Suprapubic skin (tissue), 4 donors: ENCODE data around the gene IGSF22. TPM values are rescaled to one million over a fixed set of nuclear protein-coding genes. Genes with fewer than 3 reads are reported as not detected.

Experiments used
- DNase-seq, 2 donors: peaks; one replicate each; pipeline ENCODE4 v3.0.0-alpha.2; 2019; ENCODE audit warnings: low spot score in 2 of 2
- H3K27ac ChIP-seq: fragments of 200-600 bp; sonication (generic); one replicate; pipeline ENCODE4 v1.5.1; 2019
- H3K27me3 ChIP-seq: fragments of 200-600 bp; sonication (generic); one replicate; pipeline ENCODE4 v1.5.1; 2019
- H3K36me3 ChIP-seq: fragments of 200-600 bp; sonication (generic); one replicate; pipeline ENCODE4 v1.5.1; 2019
- H3K4me1 ChIP-seq: fragments of 200-600 bp; sonication (generic); one replicate; pipeline ENCODE4 v1.5.1; 2019
- H3K4me3 ChIP-seq: fragments of 200-600 bp; sonication (generic); one replicate; pipeline ENCODE4 v1.5.1; 2019; ENCODE audit warnings: mild to moderate bottlenecking
- H3K9me3 ChIP-seq: fragments of 200-600 bp; sonication (generic); one replicate; pipeline ENCODE4 v1.5.1; 2019
- EP300 ChIP-seq: sonication (generic); formaldehyde crosslinking; IDR thresholded peaks from one replicate; pipeline ENCODE4 v1.6.1; 2017; ENCODE audit warnings: antibody characterized with exemption
- POLR2A ChIP-seq, 2 donors: fragments of 450-650 bp; IDR thresholded peaks; one replicate each; pipeline ENCODE4 v1.6.1; 2017; ENCODE audit warnings: antibody characterized with exemption in 2 of 2, mild to moderate bottlenecking in 2 of 2, moderate library complexity in 2 of 2
- POLR2AphosphoS5 ChIP-seq, 3 donors: sonication (generic); formaldehyde crosslinking; IDR thresholded peaks; one replicate each; pipeline ENCODE4 v1.6.1; 2017; ENCODE audit warnings: antibody characterized with exemption in 3 of 3
- WGBS: methylation state at CpG from one replicate; pipeline ENCODE4 v1.1.5; 2018; 5-methylcytosine and 5-hydroxymethylcytosine counted together
- total RNA-seq, 4 donors: library from RNA; depleted of rRNA; stranded (reverse); fragments of >200 nt; gene quantifications; one replicate each; pipeline ENCODE4 v1.1.0, GENCODE V29; 2016
- TF ChIP-seq, protein P1 (sequence below), 2 donors: fragments of 200-600 bp in 1 of 2; fragments of 450-650 bp in 1 of 2; sonication (generic) in 1 of 2; IDR thresholded peaks; one replicate each; pipeline ENCODE4 v1.5.1; 2016 to 2019; ENCODE audit warnings: antibody characterized with exemption in 2 of 2, mild to moderate bottlenecking in 1 of 2, moderate library complexity in 1 of 2

The IGSF22 gene
- total RNA-seq, 4 donors from 2014 or later: 2.3 TPM; not detected in 3

DNA sequence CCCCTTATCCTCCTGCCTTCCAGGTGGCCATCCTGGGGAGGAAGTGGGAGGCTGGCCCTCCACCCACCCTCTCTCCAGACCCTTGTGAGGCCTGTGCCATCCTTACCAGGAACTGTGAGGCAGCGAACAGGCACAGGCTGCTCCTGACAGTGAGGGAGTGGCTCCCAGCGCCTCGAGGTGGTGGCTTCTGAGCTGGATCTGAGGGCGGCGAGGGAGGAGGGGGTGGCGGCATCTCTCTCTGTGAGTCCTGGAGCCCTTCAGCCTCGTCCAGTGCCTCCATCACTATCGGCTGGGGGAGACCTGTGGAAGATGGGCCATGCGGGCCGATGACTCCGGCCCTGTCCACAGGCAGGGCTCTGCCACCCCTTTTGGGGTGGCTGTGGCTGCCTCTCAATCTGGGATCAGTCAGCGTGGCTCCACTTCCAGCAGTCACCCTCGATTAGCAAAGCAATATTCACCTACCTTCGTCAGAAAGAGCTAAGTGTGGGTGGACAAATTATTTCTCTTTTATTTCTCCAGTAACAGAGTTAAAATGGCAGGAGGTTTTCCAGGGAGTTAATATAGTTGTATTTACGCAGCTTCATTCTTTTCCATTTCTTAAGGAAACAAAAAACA is 18.0 kb upstream of the IGSF22 start:
- no peak overlapping the region for H3K4me3 ChIP-seq
- no peaks in the 10 kb centered on the region for H3K4me1 ChIP-seq
- WGBS: 82% methylated on average over 13 of the region's 15 CpGs
- TF ChIP-seq POLR2A (IDR thresholded peaks at IDR 0.05) (no peak), POLR2AphosphoS5 (IDR thresholded peaks at IDR 0.05) (no peak), EP300 (no peak)
- no peaks in the 10 kb centered on the region for H3K27me3 ChIP-seq
- no peaks in the 10 kb centered on the region for H3K36me3 ChIP-seq
- H3K27ac ChIP-seq: no peak overlapping the region
- no peaks in the 10 kb centered on the region for H3K9me3 ChIP-seq
- no peak for DNase-seq

DNA sequence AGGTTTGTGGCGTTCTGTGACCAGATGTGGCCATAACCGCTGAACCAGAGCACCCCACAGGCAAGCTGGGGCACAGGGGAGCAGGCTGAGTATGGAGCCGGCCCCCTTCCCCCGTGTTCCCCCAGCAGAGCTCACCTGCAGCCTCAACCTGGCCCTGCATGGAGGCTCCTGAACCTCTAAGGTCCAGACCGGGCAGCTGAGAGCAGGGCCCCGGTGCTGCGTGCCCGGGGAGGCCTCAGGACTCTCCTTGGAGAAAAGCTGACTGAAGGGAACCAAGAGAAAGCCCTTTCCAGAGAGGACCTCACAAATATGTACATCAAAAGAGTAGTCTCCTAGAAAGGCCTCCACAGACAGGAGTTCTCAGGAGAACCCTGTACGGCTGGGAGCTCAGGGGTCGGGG is 17.4 kb upstream of the IGSF22 start:
- Histone ChIP-seq H3K9me3 (no peaks in the 10 kb centered on the region), H3K27me3 (no peaks in the 10 kb centered on the region), H3K36me3 (no peaks in the 10 kb centered on the region), H3K4me3 (no peak overlapping the region), H3K4me1 (no peaks in the 10 kb centered on the region), H3K27ac (no peak overlapping the region)
- TF ChIP-seq POLR2A (IDR thresholded peaks at IDR 0.05) (no peak), POLR2AphosphoS5 (IDR thresholded peaks at IDR 0.05) (no peak)
- WGBS: 87% methylated on average over 10 of the region's 10 CpGs
- no peak for DNase-seq

DNA sequence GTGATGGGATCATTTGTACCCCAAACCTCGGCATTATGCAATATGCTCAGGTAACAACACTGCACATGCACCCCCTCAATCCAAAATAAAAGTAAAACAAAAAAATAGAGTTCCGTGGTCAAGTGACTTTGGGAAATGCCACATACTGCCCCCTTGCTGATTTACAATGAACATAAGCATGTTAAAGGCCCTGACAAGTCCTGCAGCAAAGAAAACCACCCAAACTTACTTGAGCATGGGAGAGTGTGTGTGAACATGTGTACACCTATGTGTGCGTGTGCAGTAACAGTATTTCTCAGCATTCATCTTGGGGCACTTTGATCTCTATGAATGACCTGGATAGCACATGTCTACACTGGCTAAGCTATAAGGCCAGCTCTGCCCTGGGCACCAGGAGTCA is 15.8 kb upstream of the IGSF22 start:
- no peaks in the 10 kb centered on the region for H3K4me1 ChIP-seq
- no peak overlapping the region for H3K27ac ChIP-seq
- no peaks in the 10 kb centered on the region for H3K9me3 ChIP-seq
- TF ChIP-seq EP300: no peak
- no peak for TF ChIP-seq POLR2A (IDR thresholded peaks at IDR 0.05)
- TF ChIP-seq, protein P1, sequence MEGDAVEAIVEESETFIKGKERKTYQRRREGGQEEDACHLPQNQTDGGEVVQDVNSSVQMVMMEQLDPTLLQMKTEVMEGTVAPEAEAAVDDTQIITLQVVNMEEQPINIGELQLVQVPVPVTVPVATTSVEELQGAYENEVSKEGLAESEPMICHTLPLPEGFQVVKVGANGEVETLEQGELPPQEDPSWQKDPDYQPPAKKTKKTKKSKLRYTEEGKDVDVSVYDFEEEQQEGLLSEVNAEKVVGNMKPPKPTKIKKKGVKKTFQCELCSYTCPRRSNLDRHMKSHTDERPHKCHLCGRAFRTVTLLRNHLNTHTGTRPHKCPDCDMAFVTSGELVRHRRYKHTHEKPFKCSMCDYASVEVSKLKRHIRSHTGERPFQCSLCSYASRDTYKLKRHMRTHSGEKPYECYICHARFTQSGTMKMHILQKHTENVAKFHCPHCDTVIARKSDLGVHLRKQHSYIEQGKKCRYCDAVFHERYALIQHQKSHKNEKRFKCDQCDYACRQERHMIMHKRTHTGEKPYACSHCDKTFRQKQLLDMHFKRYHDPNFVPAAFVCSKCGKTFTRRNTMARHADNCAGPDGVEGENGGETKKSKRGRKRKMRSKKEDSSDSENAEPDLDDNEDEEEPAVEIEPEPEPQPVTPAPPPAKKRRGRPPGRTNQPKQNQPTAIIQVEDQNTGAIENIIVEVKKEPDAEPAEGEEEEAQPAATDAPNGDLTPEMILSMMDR (IDR thresholded peaks at IDR 0.05): no peak
- TF ChIP-seq POLR2AphosphoS5 (IDR thresholded peaks at IDR 0.05): no peak
- H3K36me3 ChIP-seq: no peaks in the 10 kb centered on the region
- no peak for DNase-seq
- no peaks in the 10 kb centered on the region for H3K27me3 ChIP-seq
- no peak overlapping the region for H3K4me3 ChIP-seq
- 82% methylated on average over 3 of the region's 3 CpGs for WGBS

DNA sequence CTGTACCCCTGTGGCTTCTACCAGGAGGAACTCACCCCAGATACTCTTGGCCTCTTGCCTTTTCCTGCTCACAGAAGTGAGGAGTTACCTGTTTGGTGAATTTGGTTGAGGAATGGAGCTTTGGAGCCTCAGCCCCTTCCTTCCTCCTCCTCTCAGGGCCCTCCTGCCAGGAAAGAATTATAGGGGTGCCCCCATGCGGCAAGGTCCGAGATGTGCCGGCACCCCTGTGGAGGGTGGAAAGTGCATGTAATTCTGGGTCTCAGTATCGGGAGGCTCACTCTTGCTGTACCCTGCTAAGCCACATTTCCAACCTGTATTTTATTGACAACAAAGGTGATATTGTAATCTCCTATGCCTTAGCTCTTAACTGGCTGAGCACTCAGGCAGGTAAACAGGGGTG is 13.7 kb upstream of the IGSF22 start:
- no peaks in the 10 kb centered on the region for H3K4me1 ChIP-seq
- H3K27me3 ChIP-seq: no peaks in the 10 kb centered on the region
- no peaks in the 10 kb centered on the region for H3K9me3 ChIP-seq
- no peak overlapping the region for H3K27ac ChIP-seq
- no peaks in the 10 kb centered on the region for H3K36me3 ChIP-seq
- no peak overlapping the region for H3K4me3 ChIP-seq
- TF ChIP-seq POLR2A (IDR thresholded peaks at IDR 0.05) (no peak), EP300 (no peak), POLR2AphosphoS5 (IDR thresholded peaks at IDR 0.05) (no peak)
- TF ChIP-seq, protein P1 (IDR thresholded peaks at IDR 0.05): no peak
- DNase-seq: no peak
- 80% methylated on average over 4 of the region's 4 CpGs for WGBS

DNA sequence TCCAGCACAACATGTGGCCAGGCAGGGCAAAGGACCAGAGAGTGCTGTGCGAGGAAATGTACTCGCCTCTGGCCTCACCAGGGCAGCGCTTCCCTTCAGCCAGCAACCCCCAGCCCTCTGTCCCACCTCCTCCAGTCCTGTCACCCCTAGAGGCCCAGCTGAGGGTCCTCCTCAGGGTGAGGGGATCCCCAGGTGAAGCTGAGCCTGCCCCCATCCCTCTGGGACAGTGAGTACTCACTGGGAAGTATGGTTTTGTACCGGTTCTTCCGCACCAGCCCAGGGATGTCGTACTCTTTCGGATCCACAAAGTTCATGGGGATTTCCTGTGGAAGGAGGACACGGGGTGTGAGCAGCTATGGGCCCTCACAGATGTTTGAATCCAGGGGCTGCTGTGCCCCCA is 11.7 kb upstream of the IGSF22 start:
- Histone ChIP-seq H3K4me3 (no peak overlapping the region), H3K9me3 (no peaks in the 10 kb centered on the region), H3K27ac (no peak overlapping the region), H3K36me3 (no peaks in the 10 kb centered on the region), H3K4me1 (no peaks in the 10 kb centered on the region), H3K27me3 (no peaks in the 10 kb centered on the region)
- TF ChIP-seq POLR2AphosphoS5 (IDR thresholded peaks at IDR 0.05) (no peak), POLR2A (IDR thresholded peaks at IDR 0.05) (no peak), EP300 (no peak)
- TF ChIP-seq, protein P1 (IDR thresholded peaks at IDR 0.05): no peak
- no peak for DNase-seq
- 92% methylated on average over 8 of the region's 8 CpGs for WGBS

DNA sequence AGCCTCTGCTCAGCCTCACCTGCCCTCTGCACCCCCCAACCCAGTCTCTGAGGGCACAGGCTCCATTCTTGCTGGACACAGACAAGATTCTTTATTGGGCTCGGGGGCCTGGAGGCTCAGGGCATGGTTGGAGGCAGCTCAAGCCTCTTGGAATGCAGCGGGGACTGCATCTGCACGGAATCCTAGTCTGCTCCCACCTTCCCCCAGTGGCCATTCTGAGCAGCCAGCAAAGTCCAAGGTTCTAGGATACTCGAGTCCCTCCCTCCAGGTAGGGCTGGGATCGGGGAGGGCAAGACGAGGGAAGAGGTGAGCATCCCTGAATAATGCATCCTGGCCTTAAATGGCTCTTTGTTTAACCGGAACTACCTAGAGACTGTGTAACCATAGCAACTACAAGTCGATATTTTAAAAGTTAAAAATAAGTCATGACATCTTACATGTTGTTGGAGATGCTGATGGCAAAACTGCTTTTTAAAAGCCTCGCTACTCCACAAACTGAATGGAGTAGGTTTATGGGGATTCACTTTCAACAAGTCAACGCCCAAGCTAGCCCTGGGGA is 10.7 kb upstream of the IGSF22 start:
- no peaks in the 10 kb centered on the region for H3K4me1 ChIP-seq
- no peaks in the 10 kb centered on the region for H3K9me3 ChIP-seq
- H3K27me3 ChIP-seq: no peaks in the 10 kb centered on the region
- no peak overlapping the region for H3K4me3 ChIP-seq
- no peaks in the 10 kb centered on the region for H3K36me3 ChIP-seq
- TF ChIP-seq POLR2A (IDR thresholded peaks at IDR 0.05) (no peak), EP300 (no peak), POLR2AphosphoS5 (IDR thresholded peaks at IDR 0.05) (no peak)
- TF ChIP-seq, protein P1 (IDR thresholded peaks at IDR 0.05): no peak
- 58% methylated on average over 10 of the region's 10 CpGs for WGBS
- H3K27ac ChIP-seq: no peak overlapping the region
- no peak for DNase-seq
